HG03558 (cell line): ENCODE measurements around the gene RAB18.
"Not testable (repeated sequence)": the region's sequence is repeated elsewhere in the genome, so short reads cannot be mapped to it uniquely, and the experiment has no call there.

Source experiments
- ATAC-seq: cut with Tn5 transposase; IDR thresholded peaks from one replicate; pipeline ENCODE4 v1.9.1; 2021; ENCODE audit warnings: moderate number of reproducible peaks; ENCODE audit not compliant: unreplicated experiment; ENCODE audit errors: extremely low read depth

RAB18 gene

GRCh38 chr10:27504007-27504807 lies at the start of gene RAB18:
RAB18 (plus strand) TSS chr10:27504304; CDS start chr10:27504370, 66 bp downstream.
- ATAC-seq: peak; percentile 95

GRCh38 chr10:27454837-27455236 lies 49.3 kb upstream of the RAB18 start:
- no peak for ATAC-seq

GRCh38 chr10:27457261-27457945 lies 46.7 kb upstream of the RAB18 start:
- ATAC-seq: no peak

GRCh38 chr10:27457966-27458365 lies 46.1 kb upstream of the RAB18 start:
- ATAC-seq: no peak

GRCh38 chr10:27461312-27461711 lies 42.8 kb upstream of the RAB18 start:
- no peak for ATAC-seq

GRCh38 chr10:27463961-27464360 lies 40.1 kb upstream of the RAB18 start:
- no peak for ATAC-seq

GRCh38 chr10:27464993-27465392 lies 39.1 kb upstream of the RAB18 start:
- ATAC-seq: no peak

- ATAC-seq: not testable (repeated sequence)
These were observed 38.5 kb upstream of the RAB18 start for GRCh38 chr10:27465596-27465995.

- ATAC-seq: no peak
These were observed 33.2 kb upstream of the RAB18 start for GRCh38 chr10:27470885-27471284.

GRCh38 chr10:27474741-27475140 lies 29.4 kb upstream of the RAB18 start:
- no peak for ATAC-seq

GRCh38 chr10:27479016-27479415 lies 25.1 kb upstream of the RAB18 start:
- ATAC-seq: no peak

GRCh38 chr10:27481486-27481885 lies 22.6 kb upstream of the RAB18 start:
- ATAC-seq: no peak

GRCh38 chr10:27482984-27483956 lies 20.8 kb upstream of the RAB18 start:
- ATAC-seq: no peak

GRCh38 chr10:27485368-27485767 lies 18.7 kb upstream of the RAB18 start:
- no peak for ATAC-seq

- ATAC-seq: no peak
These were observed 18.1 kb upstream of the RAB18 start for GRCh38 chr10:27485986-27486385.

- ATAC-seq: no peak
These were observed 13.3 kb upstream of the RAB18 start for GRCh38 chr10:27490807-27491206.

- no peak for ATAC-seq
These were observed 9.8 kb upstream of the RAB18 start for GRCh38 chr10:27494116-27494805.

- no peak for ATAC-seq
These were observed 8.0 kb upstream of the RAB18 start for GRCh38 chr10:27496137-27496536.

GRCh38 chr10:27500096-27500495 lies 4.0 kb upstream of the RAB18 start:
- ATAC-seq: no peak

GRCh38 chr10:27500886-27501285 lies 3.2 kb upstream of the RAB18 start:
- ATAC-seq: no peak
